OCI-LY3 (cell line): ENCODE results near the gene PRR27.
A peak's percentile ranks its signal among the peaks of the same experiment; 100 is the strongest.

Experiments used
- H2AFZ ChIP-seq: fragments of 200-600, 300-600 bp; shearing (Covaris generic); 2 replicates; pipeline ENCODE4 v1.6.0; 2014; ENCODE audit warnings: antibody characterized with exemption, low read depth, low read length
- H3K27ac ChIP-seq: fragments of 200-600, 300-600 bp; sonication (generic); 2 replicates; pipeline ENCODE4 v1.5.1; 2014; ENCODE audit warnings: mild to moderate bottlenecking, low read length, moderate library complexity, mixed read lengths
- H3K27me3 ChIP-seq: fragments of 200-600, 300-600 bp; sonication (generic); 2 replicates; pipeline ENCODE4 v1.6.1; 2014; ENCODE audit warnings: low read depth, low read length, mixed read lengths
- H3K36me3 ChIP-seq: fragments of 200-600, 300-600 bp; sonication (generic); replicated peaks from 2 replicates; pipeline ENCODE3; 2014; ENCODE audit warnings: low read depth, low read length, mixed read lengths
- H3K4me1 ChIP-seq: fragments of 300-600, 200-600 bp; sonication (generic); 2 replicates; pipeline ENCODE4 v1.6.1; 2014; ENCODE audit warnings: low read length, mixed read lengths
- H3K4me2 ChIP-seq: fragments of 200-600, 300-600 bp; sonication (generic); 2 replicates; pipeline ENCODE4 v1.6.1; 2014; ENCODE audit warnings: low read length, mixed read lengths
- H3K4me3 ChIP-seq: fragments of 300-600, 200-600 bp; sonication (generic); 2 replicates; pipeline ENCODE4 v1.5.1; 2014; ENCODE audit warnings: antibody characterized with exemption, mild to moderate bottlenecking, low read length, moderate library complexity
- H3K79me2 ChIP-seq: fragments of 300-600, 200-600 bp; shearing (Covaris generic); 2 replicates; pipeline ENCODE4 v1.6.1; 2014; ENCODE audit warnings: mild to moderate bottlenecking, low read length, mixed read lengths
- H3K9ac ChIP-seq: fragments of 300-600, 200-600 bp; shearing (Covaris generic); 2 replicates; pipeline ENCODE4 v1.6.0; 2014; ENCODE audit warnings: mild to moderate bottlenecking, low read length, moderate library complexity
- H3K9me3 ChIP-seq: fragments of 200-600, 300-600 bp; shearing (Covaris generic); 2 replicates; pipeline ENCODE4 v1.6.1; 2014; ENCODE audit warnings: low read length, mixed read lengths; ENCODE audit not compliant: insufficient read depth
- H4K20me1 ChIP-seq: fragments of 200-600, 300-600 bp; sonication (generic); 2 replicates; pipeline ENCODE4 v1.6.1; 2016; ENCODE audit warnings: low read length, mixed read lengths; ENCODE audit not compliant: insufficient read depth
- CTCF ChIP-seq: fragments of 200-600, 300-600 bp; sonication (generic); IDR thresholded peaks from 2 replicates; pipeline ENCODE4 v1.5.1; 2014; ENCODE audit warnings: antibody characterized with exemption, low read length, low read depth
- EZH2phosphoT487 ChIP-seq: fragments of 200-600 bp; shearing (Covaris generic); IDR thresholded peaks from 2 replicates; pipeline ENCODE4 v1.6.1; 2018; ENCODE audit warnings: antibody characterized with exemption, mixed run types, low read depth

Gene PRR27

GRCh38 chr4:70179811-70180210 lies 25.8 kb downstream of the PRR27 start:
- no peaks in the 10 kb centered on the region for H3K36me3 ChIP-seq
- no peaks in the 10 kb centered on the region for H3K27me3 ChIP-seq
- no peaks in the 10 kb centered on the region for H3K79me2 ChIP-seq
- no peak overlapping the region for H3K9ac ChIP-seq
- no peak overlapping the region for H3K4me2 ChIP-seq
- H2AFZ ChIP-seq: no peak overlapping the region
- no peaks in the 10 kb centered on the region for H4K20me1 ChIP-seq
- H3K9me3 ChIP-seq: no peaks in the 10 kb centered on the region
- H3K4me3 ChIP-seq: no peak overlapping the region
- TF ChIP-seq EZH2phosphoT487 (no peak), CTCF (no peak)
- H3K27ac ChIP-seq: no peak overlapping the region
- peaks cover 3% of the 10 kb centered on the region; the same call in 1 of the 2 replicates for H3K4me1 ChIP-seq

GRCh38 chr4:70181864-70182263 lies 27.8 kb downstream of the PRR27 start:
- no peaks in the 10 kb centered on the region for H3K36me3 ChIP-seq
- no peak for TF ChIP-seq CTCF
- TF ChIP-seq EZH2phosphoT487: no peak
- H3K27me3 ChIP-seq: no peaks in the 10 kb centered on the region
- H3K4me1 ChIP-seq: peaks cover 3% of the 10 kb centered on the region; the same call in 1 of the 2 replicates
- H4K20me1 ChIP-seq: no peaks in the 10 kb centered on the region
- no peak overlapping the region for H3K4me3 ChIP-seq
- H3K27ac ChIP-seq: no peak overlapping the region
- no peak overlapping the region for H3K9ac ChIP-seq
- H3K4me2 ChIP-seq: no peak overlapping the region
- no peak overlapping the region for H2AFZ ChIP-seq
- no peaks in the 10 kb centered on the region for H3K9me3 ChIP-seq
- H3K79me2 ChIP-seq: no peaks in the 10 kb centered on the region

- Histone ChIP-seq H3K9me3 (no peaks in the 10 kb centered on the region), H3K4me3 (no peak overlapping the region), H4K20me1 (no peaks in the 10 kb centered on the region), H2AFZ (no peak overlapping the region), H3K79me2 (no peaks in the 10 kb centered on the region), H3K9ac (no peak overlapping the region), H3K27ac (no peak overlapping the region), H3K36me3 (no peaks in the 10 kb centered on the region), H3K4me1 (peaks cover 3% of the 10 kb centered on the region; the same call in 1 of the 2 replicates), H3K4me2 (no peak overlapping the region), H3K27me3 (no peaks in the 10 kb centered on the region)
- TF ChIP-seq CTCF (no peak), EZH2phosphoT487 (no peak)
These were observed 28.6 kb downstream of the PRR27 start for GRCh38 chr4:70182517-70183167.

- H3K79me2 ChIP-seq: no peaks in the 10 kb centered on the region
- H3K4me3 ChIP-seq: no peak overlapping the region
- peak overlapping the region; percentile 34; the same call in 1 of the 2 replicates for H3K4me2 ChIP-seq
- H2AFZ ChIP-seq: 0 out of 2 replicates have a peak overlapping the region, but pooled peaks have one; percentile 64
- H3K27me3 ChIP-seq: no peaks in the 10 kb centered on the region
- no peaks in the 10 kb centered on the region for H3K9me3 ChIP-seq
- no peaks in the 10 kb centered on the region for H3K36me3 ChIP-seq
- no peaks in the 10 kb centered on the region for H4K20me1 ChIP-seq
- H3K27ac ChIP-seq: no peak overlapping the region
- no peak for TF ChIP-seq EZH2phosphoT487
- TF ChIP-seq CTCF: peak; percentile 95
- H3K4me1 ChIP-seq: peaks cover 3% of the 10 kb centered on the region; the same call in 1 of the 2 replicates
- H3K9ac ChIP-seq: no peak overlapping the region
These were observed 29.3 kb downstream of the PRR27 start for GRCh38 chr4:70183168-70183939.
